Posterior cingulate gyrus (tissue), 11 donors: ENCODE measurements around the gene ABHD18.
"Not testable (repeated sequence)": the region's sequence is repeated elsewhere in the genome, so short reads cannot be mapped to it uniquely, and the experiment has no call there.

ENCODE experiments used
- DNase-seq, 10 donors: peaks; one replicate each; pipeline versions ENCODE4 v3.0.0 to v3.0.0-alpha.2; 2020 to 2021; ENCODE audit warnings: mixed read lengths in 3 of 10
- intact Hi-C: fragments of 100-400 bp; cut with DNase I; formaldehyde crosslinking; loops from one replicate; pipeline ENCODE4 v1.15.1; 2023

The ABHD18 gene

DNA sequence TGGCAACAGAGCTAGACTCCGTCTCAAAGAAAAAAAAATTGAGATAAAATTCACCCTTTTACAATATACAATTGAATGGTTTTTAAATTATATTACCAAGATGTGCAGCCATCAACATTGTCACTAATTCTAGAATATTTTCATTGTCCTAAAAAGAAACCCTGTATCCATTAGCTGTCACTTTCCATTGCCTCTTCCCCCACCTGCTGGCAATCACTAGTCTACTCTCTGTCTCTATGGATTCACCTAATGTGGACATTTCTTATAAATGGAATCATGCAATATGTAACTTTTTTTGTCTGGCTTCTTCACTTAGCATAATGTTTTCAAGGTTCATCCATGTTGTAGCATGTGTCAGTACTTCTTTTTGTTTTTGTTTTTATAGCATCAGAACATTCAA is 20.8 kb downstream of the ABHD18 start:
- DNase-seq, result no peak
- intact Hi-C loops, result no loop called here

DNA sequence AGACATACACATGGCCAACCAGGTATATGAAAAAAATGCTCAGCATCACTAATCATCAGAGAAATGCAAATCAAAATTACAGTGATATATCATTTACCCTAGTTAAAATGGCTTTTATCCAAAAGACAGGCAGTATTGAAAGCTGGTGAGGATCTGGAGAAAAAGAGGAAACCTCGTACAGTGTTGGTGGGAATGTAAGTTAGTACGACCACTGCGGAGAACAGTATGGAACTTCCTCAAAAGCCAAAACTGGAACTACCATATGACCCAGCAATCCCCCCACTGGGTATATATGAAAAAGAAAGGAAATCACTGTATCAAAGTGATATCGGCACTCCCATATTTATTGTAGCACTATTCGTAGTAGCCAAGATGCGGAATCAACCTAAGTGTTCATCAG is 23.4 kb downstream of the ABHD18 start:
- no peak for DNase-seq
- intact Hi-C loops, result no loop called here

- no peak for DNase-seq
- intact Hi-C loops, result no loop called here
Observed at GRCh38 chr4:127993151-127993550, 27.9 kb downstream of the ABHD18 start.

GRCh38 chr4:127995776-127996175 is 30.6 kb downstream of the ABHD18 start:
- DNase-seq, result no peak
- intact Hi-C loops, result no loop called here

DNA sequence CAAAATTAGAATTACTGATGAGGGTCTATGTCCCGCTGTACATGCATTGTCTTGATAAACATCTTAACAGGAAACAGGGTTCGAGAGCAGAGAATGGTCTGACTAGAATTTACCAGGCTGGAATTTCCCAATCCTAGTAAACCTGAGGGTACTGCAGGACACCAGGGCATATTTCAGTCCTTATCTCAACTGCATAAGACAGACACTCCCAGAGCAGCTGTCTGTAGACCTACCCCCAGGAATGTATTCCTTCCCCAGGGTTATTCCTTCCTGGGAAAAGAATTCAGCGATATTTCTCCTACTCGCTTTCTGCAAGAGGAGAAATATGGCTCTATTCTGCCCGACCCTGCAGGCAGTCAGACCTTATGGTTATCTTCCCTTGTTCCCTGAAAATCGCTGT is 31.3 kb downstream of the ABHD18 start:
- DNase-seq, intact Hi-C loops: not testable (repeated sequence)

GRCh38 chr4:127997534-127998388 is 32.6 kb downstream of the ABHD18 start:
- intact Hi-C loops, result no loop called here
- no peak for DNase-seq

GRCh38 chr4:128006592-128006991 is 41.4 kb downstream of the ABHD18 start:
- intact Hi-C loops, result no loop called here
- no peak for DNase-seq

DNA sequence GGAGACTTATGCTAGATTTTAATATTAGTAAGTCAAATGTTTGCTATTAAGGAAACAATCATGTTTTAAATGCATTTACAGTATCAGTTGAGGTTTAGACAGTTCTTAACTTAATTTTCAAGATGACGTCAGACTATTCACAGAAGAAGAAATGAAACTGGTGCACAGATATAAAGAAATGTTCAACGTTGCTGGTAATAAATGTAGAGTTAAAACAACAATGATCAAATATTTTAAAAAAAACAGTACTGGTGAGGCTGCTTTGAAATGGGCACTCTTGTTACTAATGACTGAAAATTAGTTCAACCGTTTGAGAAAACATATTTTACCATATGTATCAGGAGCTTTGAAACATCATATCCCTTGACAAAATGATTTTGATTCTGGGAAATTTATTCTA is 44.2 kb downstream of the ABHD18 start:
- DNase-seq, result no peak
- intact Hi-C loops, result no loop called here

- no peak for DNase-seq
- intact Hi-C loops, result no loop called here
Observed at GRCh38 chr4:128025319-128025718, 60.1 kb downstream of the ABHD18 start.

DNA sequence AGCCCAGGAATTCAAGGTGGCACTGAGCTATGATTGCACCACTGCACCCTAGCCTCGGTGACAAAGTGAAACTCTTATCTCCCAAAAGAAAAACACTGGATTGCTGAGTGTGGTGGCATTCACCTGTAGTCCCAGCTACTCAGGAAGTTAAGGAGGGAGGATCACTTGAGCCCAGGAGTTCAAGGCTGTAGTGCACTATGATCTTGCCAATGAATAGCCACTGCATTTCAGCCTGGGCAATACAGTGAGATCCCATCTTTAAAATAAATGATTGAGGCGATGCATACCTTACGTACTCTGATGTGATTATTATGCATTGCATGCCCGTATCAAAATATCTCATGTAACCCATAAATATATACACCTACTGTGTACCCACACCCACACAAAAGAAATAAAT is 64.7 kb downstream of the ABHD18 start:
- no peak for DNase-seq
- intact Hi-C loops, result no loop called here

- no peak for DNase-seq
- intact Hi-C loops, result no loop called here
Observed at GRCh38 chr4:128031756-128032384, 66.7 kb downstream of the ABHD18 start.

DNA sequence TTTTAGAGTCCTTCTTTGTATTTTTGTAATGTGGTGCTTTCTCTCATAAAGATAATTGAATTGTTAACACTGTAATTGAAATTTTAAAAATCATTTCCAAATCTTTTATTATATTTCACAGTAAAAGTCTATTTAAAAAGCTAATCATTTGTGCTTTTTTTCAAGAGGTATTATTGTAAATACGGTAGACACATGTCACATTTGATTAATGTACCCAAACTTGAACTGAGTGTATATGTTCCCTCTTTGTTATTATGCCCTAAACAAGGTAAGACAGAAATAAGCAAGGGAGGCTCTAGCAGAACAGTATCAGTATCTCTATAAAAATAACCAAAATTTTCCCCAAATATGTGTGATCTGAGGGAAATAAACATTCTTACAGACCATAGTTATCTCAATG is 74.4 kb downstream of the ABHD18 start:
- intact Hi-C loops, result no loop called here
- DNase-seq, result no peak

DNA sequence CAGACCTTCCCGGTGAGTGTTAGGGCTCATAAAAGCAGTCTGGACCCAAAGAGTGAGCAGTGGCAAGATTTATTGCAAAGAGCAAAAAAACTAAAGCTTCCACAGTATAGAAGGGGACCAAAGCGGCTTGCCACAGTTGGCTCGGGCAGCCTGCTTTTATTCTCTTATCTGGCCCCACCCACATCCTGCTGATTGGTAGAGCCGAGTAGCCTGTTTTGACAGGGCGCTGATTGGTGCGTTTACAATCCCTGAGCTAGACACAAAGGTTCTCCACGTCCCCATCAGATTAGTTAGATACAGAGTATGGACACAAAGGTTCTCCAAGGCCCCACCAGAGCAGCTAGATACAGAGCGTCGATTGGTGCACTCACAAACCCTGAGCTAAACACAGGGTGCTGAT is 81.8 kb downstream of the ABHD18 start:
- DNase-seq, intact Hi-C loops: not testable (repeated sequence)

GRCh38 chr4:128047514-128047913 is 82.3 kb downstream of the ABHD18 start:
- intact Hi-C loops, result not testable (repeated sequence)
- DNase-seq, result peak in 1 of 10 donors; percentile 74

DNA sequence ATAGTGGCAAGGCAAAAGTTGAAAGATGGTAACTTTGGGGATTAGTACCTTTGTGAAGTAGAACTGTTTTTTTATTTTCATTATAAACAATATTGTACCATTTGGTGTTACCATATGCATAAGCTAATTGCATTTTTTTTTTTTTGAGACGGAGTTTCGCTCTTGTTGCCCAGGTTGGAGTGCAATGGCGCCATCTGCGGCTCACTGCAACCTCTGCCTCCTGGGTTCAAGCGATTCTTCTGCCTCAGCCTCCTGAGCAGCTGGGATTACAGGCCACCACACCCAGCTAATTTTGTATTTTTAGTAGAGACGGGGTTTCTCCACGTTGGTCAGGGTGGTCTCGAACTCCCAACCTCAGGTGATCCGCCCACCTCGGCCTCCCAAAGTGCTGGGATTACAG is 86.0 kb downstream of the ABHD18 start:
- intact Hi-C loops, DNase-seq: not testable (repeated sequence)

DNA sequence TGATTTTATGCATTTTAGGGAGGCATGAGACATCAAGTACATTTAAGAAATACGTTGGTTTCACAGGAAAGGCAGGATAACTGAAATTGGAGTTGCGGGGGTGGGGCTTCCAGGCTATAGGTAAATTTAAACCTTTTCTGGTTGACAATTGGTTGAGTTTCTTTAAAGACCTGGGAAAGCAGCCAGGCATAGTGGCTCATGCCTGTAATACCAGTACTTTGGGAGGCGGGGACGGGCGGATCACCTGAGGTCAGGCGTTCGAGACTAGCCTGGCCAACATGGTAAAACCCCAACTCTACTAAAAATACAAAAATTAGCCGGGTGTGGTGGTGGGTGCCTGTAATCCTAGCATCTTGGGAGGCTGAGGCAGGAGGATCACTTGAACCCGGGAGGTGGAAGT is 89.7 kb downstream of the ABHD18 start:
- intact Hi-C loops, result loop anchor here (5.0 kb wide), 1 partner anchor 173 kb away; the partner anchor contains the start of gene PLK4
- DNase-seq, result not testable (repeated sequence)

- DNase-seq, result not testable (repeated sequence)
- intact Hi-C loops, result loop anchor here (5.0 kb wide), 1 partner anchor 173 kb away; the partner anchor contains the start of gene PLK4
Observed at GRCh38 chr4:128055441-128056206, 90.4 kb downstream of the ABHD18 start.

DNA sequence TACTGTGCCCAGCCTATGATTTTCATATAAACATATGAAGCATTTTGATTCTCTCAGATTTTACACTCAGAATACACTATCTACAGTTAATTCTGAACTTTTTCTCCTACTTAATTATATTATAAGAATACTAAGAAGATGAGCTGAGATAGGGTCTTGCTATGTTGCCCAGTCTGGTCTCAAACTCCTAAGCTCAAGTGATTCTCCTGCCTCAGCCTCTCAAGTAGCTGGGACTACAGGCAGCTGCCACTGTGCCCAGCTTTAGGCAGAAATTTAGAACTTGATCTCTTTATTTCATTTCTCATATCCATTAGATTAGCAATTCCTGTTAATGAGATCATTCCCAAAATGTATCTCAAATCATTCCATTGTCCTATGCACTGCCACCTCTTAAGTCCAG is 91.2 kb downstream of the ABHD18 start:
- intact Hi-C loops, result loop anchor here (5.0 kb wide), 1 partner anchor 174 kb away; the partner anchor contains the start of gene PLK4

GRCh38 chr4:128060121-128060698 is 95.0 kb downstream of the ABHD18 start:
- intact Hi-C loops, result loop anchor here (10.0 kb wide), 1 partner anchor 275 kb away; the partner anchor contains the start of gene HSPA4L
- peak in 1 of 10 donors; percentile 65 for DNase-seq

More for the DNA sequence above, 91.2 kb downstream of the ABHD18 start:
- no peak for DNase-seq
